K562 (cell line): ENCODE measurements around the gene NRGN. TPM values are rescaled to one million over a fixed set of nuclear protein-coding genes. Genes with fewer than 3 reads are reported as not detected.

Source experiments
- ATAC-seq: fragments of 200-7000 bp; cut with Tn5 transposase; 3 replicates; pipeline ENCODE4 v1.9.1; 2020; ENCODE audit warnings: moderate library complexity
- BruUV-seq: library from RNA; stranded (reverse); fragments of 400-500 nt; replicated peaks from 2 replicates; lab custom pipeline; 2021; lab: Mats Ljungman, UMichigan
- CTCF ChIA-PET: fragments of 300-600 bp; formaldehyde crosslinking; extraction: SDS; loops from one replicate; lab custom pipeline; 2021; ENCODE audit warnings: low intra/inter-chr PET ratio; lab: Yijun Ruan, JAX
- POLR2A ChIA-PET: fragments of 300-600, 350-650 bp; sonication (Branson Sonifier 250); formaldehyde crosslinking; extraction: SDS; loops from one replicate; lab custom pipeline; 2021; ENCODE audit warnings: antibody characterized with exemption, inconsistent platforms; lab: Yijun Ruan, JAX
- DNase-seq, 4 experiments: peaks; one replicate each; pipeline versions ENCODE4 v3.0.0 to v3.0.0-alpha.2; 2011 to 2018; ENCODE audit warnings: low spot score in 3 of 4, mixed read lengths in 3 of 4; ENCODE audit errors: extremely low read depth in 1 of 4
- FAIRE-seq: peaks from 2 replicates; lab custom pipeline; 2011; peaks lifted over from hg19 to GRCh38; lab: Jason Lieb, UNC
- H2AFZ ChIP-seq: 2 replicates; pipeline ENCODE4 v1.6.0; 2011; ENCODE audit warnings: low read depth, low read length, control low read depth, inconsistent platforms
- H3K27ac ChIP-seq: fragments of 200-600 bp; 3 replicates; pipeline ENCODE4 v1.8.0; 2011; ENCODE audit warnings: low read depth, mild to moderate bottlenecking, control low read depth, inconsistent platforms, low read length, moderate library complexity, mixed read lengths; ENCODE audit errors: extremely low read depth
- H3K27me3 ChIP-seq, 2 experiments: fragments of 300-600 bp in 1 of 2; 2 replicates in 1 of 2; 3 replicates in 1 of 2; pipeline versions ENCODE4 v1.6.0 to v1.8.0; 2011; ENCODE audit warnings: inconsistent platforms in 2 of 2, low read length in 2 of 2, mild to moderate bottlenecking in 1 of 2, mixed read lengths in 1 of 2, moderate library complexity in 1 of 2; ENCODE audit not compliant: control insufficient read depth in 2 of 2, insufficient read depth in 2 of 2
- H3K36me3 ChIP-seq: fragments of 300-600 bp; 3 replicates; pipeline ENCODE4 v1.8.0; 2011; ENCODE audit warnings: mild to moderate bottlenecking, low read length, inconsistent platforms; ENCODE audit not compliant: control insufficient read depth, insufficient read depth
- H3K4me1 ChIP-seq, 2 experiments: fragments of 200-600 bp in 1 of 2; replicated peaks in 1 of 2; 2 replicates in 1 of 2; 3 replicates in 1 of 2; pipeline versions ENCODE4 v1.5.1 to v1.8.0; 2011; ENCODE audit warnings: inconsistent platforms in 2 of 2, low read length in 2 of 2, mild to moderate bottlenecking in 1 of 2, mixed read lengths in 1 of 2, moderate library complexity in 1 of 2; ENCODE audit not compliant: control insufficient read depth in 2 of 2, insufficient read depth in 2 of 2
- H3K4me2 ChIP-seq: 2 replicates; pipeline ENCODE4 v1.6.1; 2011; ENCODE audit warnings: low read length, control low read depth, inconsistent platforms, mixed read lengths; ENCODE audit not compliant: insufficient read depth
- H3K4me3 ChIP-seq: fragments of 200-600 bp; sonication (generic), shearing (Covaris generic); 2 replicates; pipeline ENCODE4 v1.5.1; 2016; ENCODE audit warnings: control low read depth, inconsistent platforms
- H3K79me2 ChIP-seq: fragments of 200-600 bp; 3 replicates; pipeline ENCODE4 v1.8.0; 2011; ENCODE audit warnings: low read length, inconsistent platforms; ENCODE audit not compliant: control insufficient read depth, insufficient read depth
- H3K9ac ChIP-seq, 2 experiments: 2 replicates each; pipeline versions ENCODE4 v1.6.0 to v1.6.1; 2011; ENCODE audit warnings: low read depth in 2 of 2, low read length in 2 of 2, control low read depth in 1 of 2, inconsistent platforms in 1 of 2, mild to moderate bottlenecking in 1 of 2, mixed read lengths in 1 of 2; ENCODE audit not compliant: insufficient read depth in 1 of 2
- H3K9me1 ChIP-seq: one replicate; pipeline ENCODE4 v1.6.0; 2011; ENCODE audit warnings: inconsistent platforms, mild to moderate bottlenecking, low read length, moderate library complexity; ENCODE audit not compliant: control insufficient read depth, insufficient read depth
- H3K9me3 ChIP-seq: replicated peaks from 2 replicates; pipeline ENCODE4 v1.5.1; 2011; ENCODE audit warnings: low read depth, low read length, inconsistent platforms; ENCODE audit not compliant: control insufficient read depth, insufficient read depth
- H4K20me1 ChIP-seq: replicated peaks from 2 replicates; pipeline ENCODE4 v1.6.1; 2011; ENCODE audit warnings: low read length, inconsistent platforms, mixed read lengths; ENCODE audit not compliant: control insufficient read depth, insufficient read depth
- CTCF ChIP-seq, 3 experiments: IDR thresholded peaks in 2 of 3; conservative IDR thresholded peaks in 1 of 3; 2 replicates each; pipeline ENCODE4 v1.5.1; 2011 to 2012; ENCODE audit warnings: low read length in 3 of 3, mild to moderate bottlenecking in 3 of 3, control low read depth in 2 of 3, improper control_type of control experiment in 1 of 3, inconsistent platforms in 1 of 3, low read depth in 1 of 3, mixed read lengths in 1 of 3, moderate library complexity in 1 of 3; ENCODE audit not compliant: insufficient read depth in 2 of 3
- GTF2A2 ChIP-seq: IDR thresholded peaks from 2 replicates; pipeline ENCODE4 v1.6.1; 2016; ENCODE audit warnings: mild to moderate bottlenecking, missing genetic modification characterization, missing compliant biosample characterization
- JUNB ChIP-seq: fragments of 450-650 bp; formaldehyde crosslinking; conservative IDR thresholded peaks from 2 replicates; pipeline ENCODE4 v1.4.0; 2020; ENCODE audit warnings: mild to moderate bottlenecking
- RAD21 ChIP-seq, 2 experiments: fragments of 250-450 bp in 1 of 2; fragments of 450-650 bp in 1 of 2; sonication (Bioruptor Pico) in 1 of 2; formaldehyde crosslinking in 1 of 2; IDR thresholded peaks in 1 of 2; conservative IDR thresholded peaks in 1 of 2; 2 replicates each; pipeline versions ENCODE4 v1.4.0 to v1.8.0; 2020 to 2022; ENCODE audit warnings: mild to moderate bottlenecking in 2 of 2, moderate library complexity in 1 of 2
- ZFP30 ChIP-seq: fragments of 250-450 bp; sonication (Bioruptor Pico); IDR thresholded peaks from 2 replicates; pipeline ENCODE4 v1.8.0; 2022; ENCODE audit warnings: moderate library complexity, mild to moderate bottlenecking, inconsistent platforms, borderline replicate concordance
- WGBS: fragments of 100-300 bp; shearing (Covaris generic); methylation state at CpG from one replicate; pipeline ENCODE4 v1.1.6; 2016; ENCODE audit warnings: low coverage, mixed read lengths; ENCODE audit not compliant: insufficient coverage; ENCODE audit errors: missing lambda C conversion rate; 5-methylcytosine and 5-hydroxymethylcytosine counted together
- in situ Hi-C: fragments of 300-500 bp; cut with MboI; formaldehyde crosslinking; loops from 4 replicates; pipeline ENCODE4 v1.15.0; 2018; ENCODE audit warnings: inconsistent platforms, mixed read lengths
- intact Hi-C: fragments of 100-400 bp; cut with micrococcal nuclease; formaldehyde crosslinking; loops from 2 replicates; pipeline ENCODE4 v1.14.2; 2022
- polyA plus RNA-seq, 8 experiments: library from polyadenylated mRNA; depleted of rRNA in 4 of 8; stranded (reverse) in 5 of 8; unstranded in 3 of 8; fragments of >200 nt; fragmentation: Nextera tagmentation in 2 of 8; fragmentation: Illumina TruSeq in 1 of 8; extraction: Ambion mirVana in 2 of 8; extraction: Trizol in 1 of 8; gene quantifications; 2 replicates each; pipeline versions ENCODE4 v1.2.1 to v1.2.3, GENCODE V29; 2011 to 2014; ENCODE audit warnings: inconsistent platforms in 1 of 8, missing spikeins in 1 of 8
- total RNA-seq, 7 experiments: library from RNA; depleted of rRNA in 6 of 7; stranded (reverse); fragments of >200 nt in 6 of 7; fragmentation: Illumina TruSeq in 2 of 7; extraction: Trizol in 2 of 7; gene quantifications; 2 replicates each; pipeline versions ENCODE4 v1.2.1 to v1.2.3, GENCODE V29; 2011 to 2021; ENCODE audit warnings: low replicate concordance in 1 of 7

Gene NRGN
- total and polyA plus RNA-seq, 9 of the 15 experiments (the other 6 are each of a cell fraction or from before 2014, with no cell fraction given), result 0.29 to 7.8 (median 3.5) TPM; not detected in 2

- ATAC-seq, result no peak
- Histone ChIP-seq H3K4me3 (no peak overlapping the region), H3K4me1 (no peaks in the 10 kb centered on the region), H3K27me3 (no peaks in the 10 kb centered on the region), H4K20me1 (no peaks in the 10 kb centered on the region), H3K79me2 (no peaks in the 10 kb centered on the region), H3K9me3 (no peaks in the 10 kb centered on the region), H3K9ac (no peak overlapping the region), H3K27ac (no peak overlapping the region), H3K36me3 (no peaks in the 10 kb centered on the region), H3K9me1 (no peaks in the 10 kb centered on the region), H3K4me2 (no peak overlapping the region), H2AFZ (no peak overlapping the region)
- DNase-seq, result no peak
- POLR2A ChIA-PET, result no interaction called here
- CTCF ChIA-PET, result no interaction called here
- BruUV-seq, result no TSS peak
- no peak for FAIRE-seq
- in situ Hi-C loops (no loop called here), intact Hi-C loops (no loop called here)
- 18% methylated on average over 2 of the region's 2 CpGs for WGBS
- no peak for TF ChIP-seq ZFP30 (CRISPR knock-in tag)
- TF ChIP-seq CTCF (IDR thresholded peaks at IDR 0.05 in 2 of 3, conservative IDR thresholded peaks at IDR 0.05 in 1 of 3; ENCODE audit: insufficient read depth in 2 of 3, low read depth in 1 of 3, low read length in 3 of 3), result peak; percentile 26 to 39 (median 29); a peak in 3 of 6 replicates
- TF ChIP-seq GTF2A2 (tag), result no peak
- TF ChIP-seq JUNB, result no peak
- peak in 1 of 2 experiments; percentile 46; a peak in 2 of 4 replicates for TF ChIP-seq RAD21 (CRISPR knock-in tag; conservative IDR thresholded peaks at IDR 0.05 in 1 of 2, IDR thresholded peaks at IDR 0.05 in 1 of 2)
Measured at GRCh38 chr11:124778281-124778680, 38.5 kb downstream of the NRGN start.
